Measurements from ENCODE around the gene MCC.

GRCh38 chr5:113354055-113354454 is 134.2 kb downstream of the MCC start:
- TF ChIP-seq POLR2A (IDR thresholded peaks at IDR 0.05; ENCODE audit: low read depth, low read length) (no peak), POLR2AphosphoS5 (IDR thresholded peaks at IDR 0.05; ENCODE audit: low read depth, low read length) (no peak), POU2F2 (IDR thresholded peaks at IDR 0.05; ENCODE audit: low read depth, low read length) (no peak), PAX5 (IDR thresholded peaks at IDR 0.05; ENCODE audit: insufficient read depth, low read length, severe bottlenecking) (no peak), TAF1 (IDR thresholded peaks at IDR 0.05; ENCODE audit: low read depth, low read length) (no peak), SPI1 (IDR thresholded peaks at IDR 0.05; ENCODE audit: low read depth, low read length) (no peak)

All from GM12891 (cell line).